ENCODE results near the gene SH2B2. TPM values are rescaled to one million over a fixed set of nuclear protein-coding genes. Genes with fewer than 3 reads are reported as not detected.
"Not testable (repeated sequence)": the region's sequence is repeated elsewhere in the genome, so short reads cannot be mapped to it uniquely, and the experiment has no call there.

Gene SH2B2
- total and polyA plus RNA-seq, 2 experiments from 2014 or later, result 13.1 to 17.4 TPM

DNA sequence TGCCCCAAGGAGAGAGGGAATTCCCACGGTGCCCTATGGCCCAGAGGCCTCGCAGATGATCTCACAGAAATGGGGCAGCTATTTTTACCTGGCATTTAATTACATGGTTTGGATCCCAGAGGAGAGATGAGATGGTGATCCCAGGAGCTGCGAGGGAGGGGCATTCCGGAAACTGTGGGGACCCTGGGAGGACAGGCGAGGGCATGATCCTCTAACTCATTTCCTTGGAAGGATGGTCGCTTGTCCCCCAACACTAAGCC lies 9.4 kb downstream of the SH2B2 start:
- Histone ChIP-seq H3K9me3 (ENCODE audit: low read depth) (no peaks in the 10 kb centered on the region), H3K4me3 (no peak overlapping the region), H3K4me1 (ENCODE audit: low read depth) (peaks cover 10% of the 10 kb centered on the region), H3K36me3 (no peaks in the 10 kb centered on the region), H3K27me3 (no peaks in the 10 kb centered on the region), H3K27ac (no peak overlapping the region)
- TF ChIP-seq, protein P1, sequence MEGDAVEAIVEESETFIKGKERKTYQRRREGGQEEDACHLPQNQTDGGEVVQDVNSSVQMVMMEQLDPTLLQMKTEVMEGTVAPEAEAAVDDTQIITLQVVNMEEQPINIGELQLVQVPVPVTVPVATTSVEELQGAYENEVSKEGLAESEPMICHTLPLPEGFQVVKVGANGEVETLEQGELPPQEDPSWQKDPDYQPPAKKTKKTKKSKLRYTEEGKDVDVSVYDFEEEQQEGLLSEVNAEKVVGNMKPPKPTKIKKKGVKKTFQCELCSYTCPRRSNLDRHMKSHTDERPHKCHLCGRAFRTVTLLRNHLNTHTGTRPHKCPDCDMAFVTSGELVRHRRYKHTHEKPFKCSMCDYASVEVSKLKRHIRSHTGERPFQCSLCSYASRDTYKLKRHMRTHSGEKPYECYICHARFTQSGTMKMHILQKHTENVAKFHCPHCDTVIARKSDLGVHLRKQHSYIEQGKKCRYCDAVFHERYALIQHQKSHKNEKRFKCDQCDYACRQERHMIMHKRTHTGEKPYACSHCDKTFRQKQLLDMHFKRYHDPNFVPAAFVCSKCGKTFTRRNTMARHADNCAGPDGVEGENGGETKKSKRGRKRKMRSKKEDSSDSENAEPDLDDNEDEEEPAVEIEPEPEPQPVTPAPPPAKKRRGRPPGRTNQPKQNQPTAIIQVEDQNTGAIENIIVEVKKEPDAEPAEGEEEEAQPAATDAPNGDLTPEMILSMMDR (IDR thresholded peaks at IDR 0.05; ENCODE audit: low read depth, low read length), result no peak
- no peak for DNase-seq (ENCODE audit: low read depth in 1 of 2, low spot score in 1 of 2)

DNA sequence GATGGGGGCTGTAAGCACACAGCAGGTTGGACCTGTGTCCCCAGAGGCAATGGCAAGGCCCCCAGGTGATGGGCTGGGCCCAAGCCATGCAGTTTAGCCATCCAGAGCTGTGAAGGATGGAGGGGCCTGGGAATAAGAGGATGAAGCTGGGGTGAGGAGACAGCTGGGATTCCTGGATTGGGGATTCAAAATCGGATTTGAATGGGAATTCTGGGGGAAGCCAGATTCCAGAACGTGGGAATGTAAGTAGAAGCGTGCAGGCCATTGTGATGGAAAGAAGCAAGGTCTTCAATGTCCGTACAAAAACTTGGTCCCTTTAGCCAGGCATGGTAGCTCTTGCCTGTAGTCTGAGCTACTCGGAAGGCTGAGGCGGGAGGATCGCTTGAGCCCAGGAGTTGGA lies 9.8 kb downstream of the SH2B2 start:
- TF ChIP-seq, protein P1 (IDR thresholded peaks at IDR 0.05; ENCODE audit: low read depth, low read length), result no peak
- peaks cover 10% of the 10 kb centered on the region for H3K4me1 ChIP-seq (ENCODE audit: low read depth)
- H3K9me3 ChIP-seq (ENCODE audit: low read depth), result no peaks in the 10 kb centered on the region
- no peak overlapping the region for H3K4me3 ChIP-seq
- H3K27ac ChIP-seq, result no peak overlapping the region
- no peak for DNase-seq (ENCODE audit: low read depth in 1 of 2, low spot score in 1 of 2)
- H3K36me3 ChIP-seq, result no peaks in the 10 kb centered on the region
- H3K27me3 ChIP-seq, result no peaks in the 10 kb centered on the region

DNA sequence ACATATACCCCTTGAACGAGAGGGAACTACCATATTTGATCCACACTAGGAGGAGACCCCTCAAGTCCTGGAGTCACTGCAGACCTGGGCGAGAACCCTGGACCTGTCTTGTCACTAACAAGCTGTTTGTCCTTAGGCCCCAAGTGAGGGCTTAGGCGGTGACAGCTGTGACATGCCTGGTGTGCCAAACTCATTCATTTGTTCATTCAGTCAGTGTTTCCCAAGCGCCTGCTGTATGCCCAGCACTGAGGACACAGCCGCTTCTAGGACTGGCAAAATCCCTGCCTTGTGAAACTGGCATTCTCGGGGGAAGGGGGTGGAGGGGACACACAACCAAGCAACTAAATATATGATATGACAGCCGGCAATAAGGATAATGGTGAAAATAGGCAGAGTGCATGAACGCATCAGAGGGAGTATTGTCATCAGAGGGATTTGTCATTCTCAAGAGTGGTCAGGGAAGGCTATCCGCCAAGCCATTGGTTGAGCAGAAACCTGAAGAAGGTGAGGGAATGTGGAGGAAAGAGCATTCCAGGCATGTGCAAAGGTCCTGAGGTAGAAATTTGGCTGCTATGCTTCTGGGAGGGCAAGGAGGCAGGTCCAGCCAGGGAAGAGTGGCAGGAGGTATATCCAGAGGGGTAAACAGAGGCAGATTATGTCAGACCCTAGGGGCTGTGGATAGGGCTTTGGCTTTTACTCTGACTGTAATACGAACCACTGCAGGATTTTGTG lies 11.0 kb downstream of the SH2B2 start:
- no peaks in the 10 kb centered on the region for H3K36me3 ChIP-seq
- TF ChIP-seq, protein P1 (IDR thresholded peaks at IDR 0.05; ENCODE audit: low read depth, low read length), result no peak
- no peaks in the 10 kb centered on the region for H3K27me3 ChIP-seq
- H3K9me3 ChIP-seq (ENCODE audit: low read depth), result no peaks in the 10 kb centered on the region
- H3K4me3 ChIP-seq, result no peak overlapping the region
- no peak for DNase-seq (ENCODE audit: low read depth in 1 of 2, low spot score in 1 of 2)
- peaks cover 10% of the 10 kb centered on the region for H3K4me1 ChIP-seq (ENCODE audit: low read depth)
- no peak overlapping the region for H3K27ac ChIP-seq

DNA sequence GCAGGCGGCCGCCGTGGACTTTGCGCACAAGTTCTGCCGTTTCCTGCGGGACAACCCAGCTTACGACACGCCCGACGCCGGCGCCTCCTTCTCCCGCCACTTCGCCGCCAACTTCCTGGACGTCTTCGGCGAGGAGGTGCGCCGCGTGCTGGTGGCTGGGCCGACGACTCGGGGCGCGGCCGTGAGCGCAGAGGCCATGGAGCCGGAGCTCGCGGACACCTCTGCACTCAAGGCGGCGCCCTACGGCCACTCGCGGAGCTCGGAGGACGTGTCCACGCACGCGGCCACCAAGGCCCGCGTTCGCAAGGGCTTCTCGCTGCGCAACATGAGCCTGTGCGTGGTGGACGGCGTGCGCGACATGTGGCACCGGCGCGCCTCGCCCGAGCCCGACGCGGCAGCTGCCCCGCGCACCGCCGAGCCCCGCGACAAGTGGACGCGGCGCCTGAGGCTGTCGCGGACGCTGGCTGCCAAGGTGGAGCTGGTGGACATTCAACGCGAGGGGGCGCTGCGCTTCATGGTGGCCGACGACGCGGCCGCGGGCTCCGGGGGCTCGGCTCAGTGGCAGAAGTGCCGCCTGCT lies 14.1 kb downstream of the SH2B2 start:
- no peak overlapping the region for H3K4me3 ChIP-seq
- peak; percentile 29 to 73 for DNase-seq (ENCODE audit: low read depth in 1 of 2, low spot score in 1 of 2)

DNA sequence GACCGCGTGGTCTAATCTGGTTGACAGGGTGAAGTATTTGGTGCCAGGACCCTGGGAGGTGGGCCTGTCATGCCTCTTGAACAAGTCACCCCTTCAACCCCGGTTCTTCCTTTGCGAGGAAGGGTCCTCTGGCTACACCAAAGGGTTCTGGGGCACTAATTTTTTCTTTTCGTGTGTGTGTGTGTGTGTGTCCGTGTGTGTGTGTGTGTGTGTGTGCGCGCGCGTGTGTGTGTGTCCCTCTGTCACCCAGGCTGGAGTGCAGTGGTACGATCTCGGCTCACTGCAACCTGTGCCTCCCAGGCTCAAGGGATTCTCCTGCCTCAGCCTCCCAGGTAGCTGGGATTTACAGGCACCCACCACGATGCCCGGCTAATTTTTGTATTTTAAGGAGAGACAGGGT lies 14.7 kb downstream of the SH2B2 start:
- not testable (repeated sequence) for H3K9me3 ChIP-seq (ENCODE audit: low read depth); H3K4me1 ChIP-seq (ENCODE audit: low read depth); H3K27me3 ChIP-seq; H3K4me3 ChIP-seq; H3K27ac ChIP-seq; DNase-seq (ENCODE audit: low read depth in 1 of 2, low spot score in 1 of 2); H3K36me3 ChIP-seq

More for the DNA sequence above, 14.1 kb downstream of the SH2B2 start:
- Histone ChIP-seq H3K27ac (no peak overlapping the region), H3K36me3 (no peaks in the 10 kb centered on the region), H3K4me1 (ENCODE audit: low read depth) (peaks cover 6% of the 10 kb centered on the region), H3K9me3 (ENCODE audit: low read depth) (no peaks in the 10 kb centered on the region), H3K27me3 (no peaks in the 10 kb centered on the region)
- TF ChIP-seq, protein P1 (IDR thresholded peaks at IDR 0.05; ENCODE audit: low read depth, low read length), result peak; percentile 33

DNA sequence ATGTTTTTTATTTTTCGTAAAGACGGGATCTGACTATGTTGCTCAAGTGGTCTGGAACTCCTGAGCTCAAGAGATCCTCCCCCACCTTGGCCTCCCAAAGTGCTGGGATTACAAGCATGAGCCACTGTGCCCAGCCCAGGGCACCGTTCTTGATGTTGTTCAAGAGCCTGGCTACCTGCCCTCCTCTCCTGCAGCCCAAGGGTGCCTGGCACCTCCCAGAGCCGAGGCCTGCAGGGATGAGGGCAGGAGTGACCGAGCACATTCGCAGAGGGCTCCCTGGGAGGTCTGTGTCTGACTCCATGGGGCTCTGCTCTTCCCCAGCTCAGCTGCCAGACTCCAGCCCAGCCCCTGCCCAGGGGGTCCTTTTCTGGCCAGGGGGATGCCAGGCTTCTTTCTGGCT lies 15.4 kb downstream of the SH2B2 start:
- Histone ChIP-seq H3K4me3 (no peak overlapping the region), H3K4me1 (ENCODE audit: low read depth) (no peaks in the 10 kb centered on the region), H3K9me3 (ENCODE audit: low read depth) (no peaks in the 10 kb centered on the region), H3K27ac (no peak overlapping the region), H3K27me3 (no peaks in the 10 kb centered on the region), H3K36me3 (no peaks in the 10 kb centered on the region)
- DNase-seq (ENCODE audit: low read depth in 1 of 2, low spot score in 1 of 2), result no peak
- TF ChIP-seq, protein P1 (IDR thresholded peaks at IDR 0.05; ENCODE audit: low read depth, low read length), result no peak
